Measurements from ENCODE around the gene ATP2B2.

ATP2B2 gene

GRCh38 chr3:10396931-10397330, 108.5 kb downstream of the ATP2B2 start (continued):
- TF ChIP-seq ZBTB49 (tag by site-specific recombination; IDR thresholded peaks at IDR 0.05; ENCODE audit: low read depth): no peak
- no peak for TF ChIP-seq SP3 (tag by site-specific recombination; IDR thresholded peaks at IDR 0.05)

- H3K27ac ChIP-seq (ENCODE audit: extremely low read depth, low read depth, low read length): no peak overlapping the region
- H3K4me3 ChIP-seq (ENCODE audit: low read depth, low read length): no peak overlapping the region
- H3K4me1 ChIP-seq (ENCODE audit: control insufficient read depth, insufficient read depth, low read length): no peaks in the 10 kb centered on the region
- no peaks in the 10 kb centered on the region for H3K9me3 ChIP-seq (ENCODE audit: control insufficient read depth, insufficient read depth, low read depth, low read length)
- ChIA-PET POLR2A (no interaction called here), CTCF (interaction anchor here (0.6 kb wide), 1 partner anchor 75 kb away, joined by 4 read pairs; no protein-coding TSS in a partner anchor)
- TF ChIP-seq ZNF19 (tag by site-specific recombination; IDR thresholded peaks at IDR 0.05; ENCODE audit: low read depth) (no peak), ZNF621 (tag by site-specific recombination; IDR thresholded peaks at IDR 0.05) (no peak), ZNF776 (tag by site-specific recombination; IDR thresholded peaks at IDR 0.05; ENCODE audit: borderline replicate concordance) (no peak), ZNF211 (tag by site-specific recombination; IDR thresholded peaks at IDR 0.05; ENCODE audit: low read depth) (no peak), ZBTB26 (tag by site-specific recombination; optimal IDR thresholded peaks at IDR 0.05) (no peak), ZNF239 (tag by site-specific recombination; IDR thresholded peaks at IDR 0.05) (no peak), ZXDB (tag by site-specific recombination; IDR thresholded peaks at IDR 0.05) (no peak), ZNF133 (tag by site-specific recombination; IDR thresholded peaks at IDR 0.05) (no peak), ZNF423 (tag by site-specific recombination; IDR thresholded peaks at IDR 0.05) (no peak), ZNF280D (tag by site-specific recombination; IDR thresholded peaks at IDR 0.05) (no peak), KLF10 (tag by site-specific recombination; IDR thresholded peaks at IDR 0.05) (no peak), ZNF629 (tag by site-specific recombination; IDR thresholded peaks at IDR 0.05) (no peak), SALL2 (tag by site-specific recombination; IDR thresholded peaks at IDR 0.05; ENCODE audit: borderline replicate concordance) (no peak), ZNF626 (tag by site-specific recombination; IDR thresholded peaks at IDR 0.05) (no peak), ZNF791 (tag by site-specific recombination; IDR thresholded peaks at IDR 0.05) (no peak), ZNF223 (tag by site-specific recombination; IDR thresholded peaks at IDR 0.05) (no peak), ZNF391 (tag by site-specific recombination; IDR thresholded peaks at IDR 0.05; ENCODE audit: borderline replicate concordance, low read depth) (no peak)
- H3K36me3 ChIP-seq (ENCODE audit: control insufficient read depth in 2 of 2, insufficient read depth in 1 of 2, low read length in 2 of 2): no peaks in the 10 kb centered on the region
Observed at GRCh38 chr3:10396083-10396482, 109.3 kb downstream of the ATP2B2 start.
